Measurements from ENCODE around the gene RGS19. TPM values are rescaled to one million over a fixed set of nuclear protein-coding genes. Genes with fewer than 3 reads are reported as not detected.

RGS19 gene
- total and polyA plus RNA-seq, 2 of the 8 experiments (the other 6 are each of a cell fraction or from before 2014, with no cell fraction given), result 12.7 to 16.8 TPM

GRCh38 chr20:64100566-64100888 is 21.2 kb upstream of the RGS19 start (continued):
- TF ChIP-seq ATF2 (IDR thresholded peaks at IDR 0.05; ENCODE audit: low read length) (no peak), SAP30 (IDR thresholded peaks at IDR 0.05; ENCODE audit: insufficient read depth, insufficient replicate concordance, low read length) (no peak), SP2 (IDR thresholded peaks at IDR 0.05; ENCODE audit: low read length) (no peak), MAFK (IDR thresholded peaks at IDR 0.05; ENCODE audit: low read depth, low read length) (no peak), SIN3A (conservative IDR thresholded peaks at IDR 0.05 in 1 of 2, IDR thresholded peaks at IDR 0.05 in 1 of 2; ENCODE audit: low read depth in 1 of 2, low read length in 2 of 2) (no peak)
